ENCODE results near the gene SPACA7. TPM values are rescaled to one million over a fixed set of nuclear protein-coding genes. Genes with fewer than 3 reads are reported as not detected.

The SPACA7 gene
- total RNA-seq, 1 donor from 2014 or later: not detected

DNA sequence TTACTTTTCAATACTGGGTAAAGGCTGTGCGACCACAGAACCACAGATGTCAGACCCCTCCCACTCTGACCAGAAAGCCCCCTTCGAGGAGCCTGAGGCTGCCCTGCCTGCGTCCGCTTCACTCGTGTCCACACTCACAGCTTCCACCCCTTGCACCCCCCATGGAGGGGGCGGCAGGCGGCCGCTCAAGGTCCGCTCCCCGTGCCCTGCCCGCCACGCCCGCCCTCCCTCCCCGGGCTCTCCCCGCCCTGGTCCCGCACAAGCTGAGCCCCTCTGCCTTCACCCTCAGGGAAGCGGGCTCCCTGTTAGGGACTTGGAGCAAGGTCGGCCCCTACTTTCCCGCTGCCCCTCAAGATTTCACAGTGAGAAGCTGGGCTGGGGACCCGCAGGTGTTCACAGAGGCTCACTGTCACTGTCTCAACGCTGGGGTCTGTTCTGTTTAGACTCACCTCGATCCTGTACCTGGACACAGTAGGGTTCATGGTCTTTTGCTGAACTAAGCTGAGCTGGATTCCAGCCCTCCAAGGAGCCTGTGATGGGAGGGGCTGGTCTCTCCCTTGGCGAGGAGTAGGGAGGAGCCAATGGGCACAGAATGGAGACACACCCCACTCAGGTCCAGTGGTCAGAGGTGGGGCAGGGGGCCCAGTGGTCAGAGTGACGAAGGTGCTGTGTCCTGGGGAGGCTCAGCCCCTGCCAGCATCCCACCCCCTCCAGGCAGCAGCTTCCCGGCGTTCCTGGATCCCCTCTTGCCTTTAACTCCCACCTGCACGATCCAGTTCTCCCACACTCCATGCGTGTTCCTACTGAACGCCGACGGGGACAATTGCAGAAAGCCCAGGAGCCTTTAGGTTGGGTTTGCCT lies 69.5 kb downstream of the SPACA7 start:
- Mint-ChIP-seq H3K4me3 (ENCODE audit: unreplicated experiment) (no peak overlapping the region), H3K27ac (ENCODE audit: unreplicated experiment) (no peak overlapping the region), H3K9me3 (ENCODE audit: low read depth) (no peaks in the 10 kb centered on the region), H3K4me1 (ENCODE audit: low read depth) (no peaks in the 10 kb centered on the region), H3K27me3 (ENCODE audit: low read depth) (peaks cover 24% of the 10 kb centered on the region), H3K36me3 (ENCODE audit: low read depth) (peaks cover 2% of the 10 kb centered on the region)
- TF ChIP-seq, protein P1, sequence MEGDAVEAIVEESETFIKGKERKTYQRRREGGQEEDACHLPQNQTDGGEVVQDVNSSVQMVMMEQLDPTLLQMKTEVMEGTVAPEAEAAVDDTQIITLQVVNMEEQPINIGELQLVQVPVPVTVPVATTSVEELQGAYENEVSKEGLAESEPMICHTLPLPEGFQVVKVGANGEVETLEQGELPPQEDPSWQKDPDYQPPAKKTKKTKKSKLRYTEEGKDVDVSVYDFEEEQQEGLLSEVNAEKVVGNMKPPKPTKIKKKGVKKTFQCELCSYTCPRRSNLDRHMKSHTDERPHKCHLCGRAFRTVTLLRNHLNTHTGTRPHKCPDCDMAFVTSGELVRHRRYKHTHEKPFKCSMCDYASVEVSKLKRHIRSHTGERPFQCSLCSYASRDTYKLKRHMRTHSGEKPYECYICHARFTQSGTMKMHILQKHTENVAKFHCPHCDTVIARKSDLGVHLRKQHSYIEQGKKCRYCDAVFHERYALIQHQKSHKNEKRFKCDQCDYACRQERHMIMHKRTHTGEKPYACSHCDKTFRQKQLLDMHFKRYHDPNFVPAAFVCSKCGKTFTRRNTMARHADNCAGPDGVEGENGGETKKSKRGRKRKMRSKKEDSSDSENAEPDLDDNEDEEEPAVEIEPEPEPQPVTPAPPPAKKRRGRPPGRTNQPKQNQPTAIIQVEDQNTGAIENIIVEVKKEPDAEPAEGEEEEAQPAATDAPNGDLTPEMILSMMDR (IDR thresholded peaks at IDR 0.05): no peak
- peak; percentile 65 for DNase-seq (ENCODE audit: low spot score)

DNA sequence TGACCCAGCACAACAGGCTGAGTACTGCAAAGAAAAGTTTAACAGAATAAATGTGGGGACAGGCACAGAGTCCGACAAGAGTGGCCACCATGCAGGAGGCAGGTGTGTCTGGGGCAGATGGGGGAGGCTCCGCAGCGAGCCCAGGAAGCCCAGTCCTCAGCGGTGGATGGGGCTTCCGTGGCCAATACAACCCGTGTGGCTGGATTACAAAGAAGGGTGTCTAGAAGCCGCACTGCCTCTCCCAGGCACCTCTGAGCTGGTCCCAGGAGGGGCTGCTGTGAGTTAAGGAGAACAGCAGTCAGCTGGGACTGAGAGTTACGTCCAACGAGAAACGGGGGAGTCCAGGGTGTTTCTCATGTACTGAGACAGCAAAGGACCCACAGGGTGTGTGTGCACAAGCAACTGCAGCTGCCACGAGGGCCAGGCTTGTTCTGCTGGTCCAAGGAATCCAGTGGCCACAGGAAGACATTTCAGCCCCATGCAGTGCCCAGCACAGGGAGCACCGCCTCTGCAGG lies 70.2 kb downstream of the SPACA7 start:
- no peak for DNase-seq (ENCODE audit: low spot score)
- Mint-ChIP-seq H3K36me3 (ENCODE audit: low read depth) (peaks cover 2% of the 10 kb centered on the region), H3K4me3 (ENCODE audit: unreplicated experiment) (no peak overlapping the region), H3K9me3 (ENCODE audit: low read depth) (no peaks in the 10 kb centered on the region), H3K27ac (ENCODE audit: unreplicated experiment) (no peak overlapping the region), H3K27me3 (ENCODE audit: low read depth) (peaks cover 25% of the 10 kb centered on the region), H3K4me1 (ENCODE audit: low read depth) (no peaks in the 10 kb centered on the region)
- TF ChIP-seq, protein P1 (IDR thresholded peaks at IDR 0.05): no peak

DNA sequence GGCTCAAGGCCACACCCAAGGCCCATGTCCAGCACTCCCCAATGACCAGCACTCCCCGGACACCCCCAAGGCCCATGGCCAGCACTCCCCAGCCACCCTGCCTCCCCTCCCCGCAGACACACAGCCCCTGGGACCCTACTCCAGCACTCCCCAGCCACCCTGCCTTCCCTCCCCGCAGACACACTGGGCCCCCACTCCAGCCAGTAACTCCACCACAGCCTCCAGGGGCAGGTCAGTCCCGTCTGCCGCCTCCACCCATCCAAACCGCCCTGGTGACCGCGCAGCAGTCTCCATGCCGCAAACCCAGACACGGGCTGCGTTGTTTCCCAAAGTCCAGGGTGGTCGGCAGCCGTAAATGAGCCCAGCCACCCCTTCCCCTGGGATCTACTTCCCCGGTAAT lies 70.7 kb downstream of the SPACA7 start:
- Mint-ChIP-seq H3K36me3 (ENCODE audit: low read depth) (peaks cover 2% of the 10 kb centered on the region), H3K27me3 (ENCODE audit: low read depth) (peaks cover 25% of the 10 kb centered on the region), H3K9me3 (ENCODE audit: low read depth) (no peaks in the 10 kb centered on the region), H3K4me3 (ENCODE audit: unreplicated experiment) (no peak overlapping the region), H3K4me1 (ENCODE audit: low read depth) (no peaks in the 10 kb centered on the region), H3K27ac (ENCODE audit: unreplicated experiment) (no peak overlapping the region)
- DNase-seq (ENCODE audit: low spot score): no peak
- TF ChIP-seq, protein P1 (IDR thresholded peaks at IDR 0.05): no peak

DNA sequence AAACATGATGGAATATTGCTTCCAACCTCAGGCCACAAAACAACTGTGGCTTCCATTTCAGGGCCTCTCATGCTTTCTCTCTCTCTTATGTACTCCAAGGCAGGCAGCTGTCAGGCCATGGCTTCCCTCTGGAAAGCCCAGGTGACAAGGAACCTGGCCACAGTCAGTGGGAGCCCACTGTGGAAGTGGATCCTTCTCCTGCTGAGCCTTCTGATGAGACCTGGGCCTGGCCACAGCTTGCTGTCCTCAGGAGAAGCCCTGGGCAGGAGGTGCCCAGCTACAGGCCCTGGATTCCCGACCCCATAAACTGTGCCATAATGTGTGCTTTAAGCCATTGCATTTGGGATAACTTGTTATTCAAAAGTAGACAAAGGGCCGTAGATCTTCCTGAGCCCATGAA lies 71.2 kb downstream of the SPACA7 start:
- DNase-seq (ENCODE audit: low spot score): no peak
- Mint-ChIP-seq H3K27me3 (ENCODE audit: low read depth) (peaks cover 25% of the 10 kb centered on the region), H3K36me3 (ENCODE audit: low read depth) (peaks cover 2% of the 10 kb centered on the region), H3K4me3 (ENCODE audit: unreplicated experiment) (no peak overlapping the region), H3K4me1 (ENCODE audit: low read depth) (no peaks in the 10 kb centered on the region), H3K27ac (ENCODE audit: unreplicated experiment) (no peak overlapping the region), H3K9me3 (ENCODE audit: low read depth) (no peaks in the 10 kb centered on the region)
- TF ChIP-seq, protein P1 (IDR thresholded peaks at IDR 0.05): no peak

DNA sequence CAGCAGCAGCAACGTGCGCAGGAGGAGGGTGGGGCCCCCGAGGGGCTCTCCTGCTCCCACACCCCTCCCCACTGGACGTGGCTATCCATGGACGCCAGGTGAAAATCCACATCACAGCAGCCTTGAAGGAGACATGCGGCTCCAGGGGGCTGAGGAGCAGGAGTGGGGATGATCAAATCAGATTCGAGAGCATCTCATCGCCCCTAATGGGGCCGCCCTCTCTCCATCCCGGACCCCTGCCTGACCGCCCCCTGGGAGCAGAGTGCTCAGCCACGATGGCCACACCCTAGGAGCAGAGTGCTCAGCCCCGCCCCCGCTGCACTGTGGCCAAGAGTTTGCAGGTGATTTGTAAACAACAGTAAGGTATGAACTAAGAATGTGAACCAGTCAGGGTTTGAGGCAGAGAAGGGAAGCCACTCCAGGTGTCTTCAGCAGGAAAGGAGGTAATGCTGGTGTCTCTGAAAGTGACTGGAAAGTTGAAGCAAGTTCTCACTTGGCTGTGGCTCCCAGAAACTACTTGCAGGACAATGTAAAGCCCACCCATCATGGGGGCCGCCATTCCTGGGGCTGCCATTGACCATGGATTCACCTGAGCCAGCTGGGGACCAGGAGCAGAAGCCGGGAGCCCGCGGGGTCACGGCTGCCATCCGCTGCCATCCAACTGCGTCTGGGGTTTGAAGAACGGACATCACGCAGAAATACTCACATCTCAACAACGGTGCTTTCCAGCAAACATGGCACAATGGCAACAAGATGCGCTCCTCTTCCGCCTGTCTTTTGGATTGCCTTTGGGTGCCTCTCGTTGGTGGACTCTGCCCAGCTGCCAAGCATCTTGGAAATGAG lies 71.8 kb downstream of the SPACA7 start:
- H3K27me3 Mint-ChIP-seq (ENCODE audit: low read depth): peaks cover 25% of the 10 kb centered on the region
- H3K9me3 Mint-ChIP-seq (ENCODE audit: low read depth): no peaks in the 10 kb centered on the region
- H3K4me1 Mint-ChIP-seq (ENCODE audit: low read depth): no peaks in the 10 kb centered on the region
- TF ChIP-seq, protein P1 (IDR thresholded peaks at IDR 0.05): no peak
- H3K4me3 Mint-ChIP-seq (ENCODE audit: unreplicated experiment): no peak overlapping the region
- H3K36me3 Mint-ChIP-seq (ENCODE audit: low read depth): peaks cover 2% of the 10 kb centered on the region
- H3K27ac Mint-ChIP-seq (ENCODE audit: unreplicated experiment): no peak overlapping the region
- DNase-seq (ENCODE audit: low spot score): no peak

Data from chondrocyte (in vitro differentiated cells).